ENCODE data around the gene STXBP3. TPM values are rescaled to one million over a fixed set of nuclear protein-coding genes. Genes with fewer than 3 reads are reported as not detected.

The STXBP3 gene
- total and polyA plus RNA-seq, 2 donors (not counting 1 experiment from before 2014, with no cell fraction given) = 55.3 to 71.0 TPM

DNA sequence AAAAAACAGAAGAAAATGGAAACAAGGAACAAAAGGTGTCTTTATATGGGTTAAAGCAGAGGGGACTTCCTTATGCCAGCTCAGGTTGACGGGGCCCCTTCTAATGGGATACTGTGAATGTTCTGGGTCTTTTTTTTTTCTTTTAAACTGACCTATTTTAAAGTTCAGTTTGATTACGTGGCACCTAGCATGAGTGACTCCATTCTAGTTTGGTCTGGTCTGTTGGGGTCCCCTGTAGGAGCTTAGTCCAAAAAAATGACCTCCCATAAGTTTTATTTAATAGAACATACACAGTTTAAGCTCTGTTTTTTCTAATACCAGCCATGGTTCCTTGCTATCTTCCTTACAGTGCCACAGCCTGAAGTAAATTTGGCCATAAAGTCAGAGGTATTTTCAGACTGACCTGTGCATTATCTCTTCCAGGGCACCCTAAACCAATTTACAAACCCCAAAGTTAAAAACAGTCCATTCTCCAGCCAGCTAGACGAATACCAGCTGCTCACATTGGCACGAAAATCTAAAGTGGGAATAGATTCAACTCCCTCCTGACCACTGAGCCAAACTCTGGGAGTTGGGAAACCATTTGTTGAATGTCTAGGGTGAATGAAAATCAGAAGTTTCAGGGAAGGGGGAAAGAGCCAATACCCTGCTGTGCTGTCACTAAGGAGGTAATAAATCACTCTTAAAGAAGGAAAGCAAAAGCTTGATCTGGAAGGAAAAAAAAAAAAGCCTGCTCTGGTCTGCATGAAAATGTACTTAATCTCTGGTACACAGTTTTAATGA is 68.1 kb downstream of the STXBP3 start:
- Histone ChIP-seq H2AFZ (ENCODE audit: low read length) (no peak overlapping the region), H4K20me1 (ENCODE audit: control insufficient read depth, extremely low read depth, insufficient read depth, low read length) (no peaks in the 10 kb centered on the region), H3K9ac (ENCODE audit: insufficient read depth, low read length) (no peak overlapping the region), H3K79me2 (ENCODE audit: control insufficient read depth, insufficient read depth, low read length) (no peaks in the 10 kb centered on the region), H3K4me2 (ENCODE audit: extremely low read depth, insufficient read depth, low read length) (peak overlapping the region; percentile 45), H3K27ac (ENCODE audit: insufficient read depth, low read length) (peak overlapping the region; percentile 100), H3K4me3 (replicated peaks in 1 of 4; ENCODE audit: control extremely low read depth in 1 of 4, insufficient read depth in 1 of 4, low read depth in 3 of 4, low read length in 4 of 4) (no peak overlapping the region), H3K27me3 (ENCODE audit: control insufficient read depth, insufficient read depth, low read length) (no peaks in the 10 kb centered on the region), H3K4me1 (ENCODE audit: control insufficient read depth, extremely low read depth, insufficient read depth, low read length) (peaks cover 28% of the 10 kb centered on the region), H3K9me3 (ENCODE audit: control insufficient read depth, insufficient read depth, low read depth, low read length) (no peaks in the 10 kb centered on the region), H3K36me3 (ENCODE audit: control insufficient read depth, insufficient read depth, low read length) (peaks cover 3% of the 10 kb centered on the region)
- peak; percentile 68 to 94 for DNase-seq (ENCODE audit: low read depth in 2 of 2)
- TF ChIP-seq, protein P1, sequence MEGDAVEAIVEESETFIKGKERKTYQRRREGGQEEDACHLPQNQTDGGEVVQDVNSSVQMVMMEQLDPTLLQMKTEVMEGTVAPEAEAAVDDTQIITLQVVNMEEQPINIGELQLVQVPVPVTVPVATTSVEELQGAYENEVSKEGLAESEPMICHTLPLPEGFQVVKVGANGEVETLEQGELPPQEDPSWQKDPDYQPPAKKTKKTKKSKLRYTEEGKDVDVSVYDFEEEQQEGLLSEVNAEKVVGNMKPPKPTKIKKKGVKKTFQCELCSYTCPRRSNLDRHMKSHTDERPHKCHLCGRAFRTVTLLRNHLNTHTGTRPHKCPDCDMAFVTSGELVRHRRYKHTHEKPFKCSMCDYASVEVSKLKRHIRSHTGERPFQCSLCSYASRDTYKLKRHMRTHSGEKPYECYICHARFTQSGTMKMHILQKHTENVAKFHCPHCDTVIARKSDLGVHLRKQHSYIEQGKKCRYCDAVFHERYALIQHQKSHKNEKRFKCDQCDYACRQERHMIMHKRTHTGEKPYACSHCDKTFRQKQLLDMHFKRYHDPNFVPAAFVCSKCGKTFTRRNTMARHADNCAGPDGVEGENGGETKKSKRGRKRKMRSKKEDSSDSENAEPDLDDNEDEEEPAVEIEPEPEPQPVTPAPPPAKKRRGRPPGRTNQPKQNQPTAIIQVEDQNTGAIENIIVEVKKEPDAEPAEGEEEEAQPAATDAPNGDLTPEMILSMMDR (conservative IDR thresholded peaks at IDR 0.05 in 1 of 2, IDR thresholded peaks at IDR 0.05 in 1 of 2; ENCODE audit: low read depth in 1 of 2, low read length in 2 of 2) = no peak
- TF ChIP-seq EZH2 (IDR thresholded peaks at IDR 0.05; ENCODE audit: low read length, missing control alignments) = no peak

DNA sequence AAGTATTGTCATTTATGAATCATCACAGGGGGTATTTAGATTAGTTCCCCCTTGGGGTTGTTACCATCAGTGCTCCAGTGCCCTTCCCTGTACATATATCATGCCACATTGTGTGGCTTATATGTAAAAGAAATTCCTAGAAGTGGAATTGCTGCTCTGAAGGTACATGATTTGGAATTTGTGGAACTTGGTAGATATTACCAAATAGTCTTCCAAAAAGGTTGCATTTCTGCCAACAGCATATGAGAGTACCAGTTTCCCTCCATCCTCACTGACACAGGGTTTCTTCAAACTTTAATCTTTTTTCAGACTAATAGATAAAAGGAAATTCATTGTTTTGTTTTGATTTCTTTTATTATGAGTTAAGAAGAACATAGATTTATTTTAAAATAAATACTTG is 69.1 kb downstream of the STXBP3 start:
- H3K36me3 ChIP-seq (ENCODE audit: control insufficient read depth, insufficient read depth, low read length) = no peaks in the 10 kb centered on the region
- H2AFZ ChIP-seq (ENCODE audit: low read length) = no peak overlapping the region
- no peaks in the 10 kb centered on the region for H4K20me1 ChIP-seq (ENCODE audit: control insufficient read depth, extremely low read depth, insufficient read depth, low read length)
- no peak overlapping the region for H3K4me3 ChIP-seq (replicated peaks in 1 of 4; ENCODE audit: control extremely low read depth in 1 of 4, insufficient read depth in 1 of 4, low read depth in 3 of 4, low read length in 4 of 4)
- H3K27ac ChIP-seq (ENCODE audit: insufficient read depth, low read length) = peak overlapping the region; percentile 100
- no peak for TF ChIP-seq EZH2 (IDR thresholded peaks at IDR 0.05; ENCODE audit: low read length, missing control alignments)
- TF ChIP-seq, protein P1 (conservative IDR thresholded peaks at IDR 0.05 in 1 of 2, IDR thresholded peaks at IDR 0.05 in 1 of 2; ENCODE audit: low read depth in 1 of 2, low read length in 2 of 2) = no peak
- H3K9ac ChIP-seq (ENCODE audit: insufficient read depth, low read length) = no peak overlapping the region
- no peak for DNase-seq (ENCODE audit: low read depth in 2 of 2)
- no peaks in the 10 kb centered on the region for H3K79me2 ChIP-seq (ENCODE audit: control insufficient read depth, insufficient read depth, low read length)
- H3K4me2 ChIP-seq (ENCODE audit: extremely low read depth, insufficient read depth, low read length) = no peak overlapping the region
- H3K9me3 ChIP-seq (ENCODE audit: control insufficient read depth, insufficient read depth, low read depth, low read length) = no peaks in the 10 kb centered on the region
- peaks cover 28% of the 10 kb centered on the region for H3K4me1 ChIP-seq (ENCODE audit: control insufficient read depth, extremely low read depth, insufficient read depth, low read length)
- H3K27me3 ChIP-seq (ENCODE audit: control insufficient read depth, insufficient read depth, low read length) = no peaks in the 10 kb centered on the region

DNA sequence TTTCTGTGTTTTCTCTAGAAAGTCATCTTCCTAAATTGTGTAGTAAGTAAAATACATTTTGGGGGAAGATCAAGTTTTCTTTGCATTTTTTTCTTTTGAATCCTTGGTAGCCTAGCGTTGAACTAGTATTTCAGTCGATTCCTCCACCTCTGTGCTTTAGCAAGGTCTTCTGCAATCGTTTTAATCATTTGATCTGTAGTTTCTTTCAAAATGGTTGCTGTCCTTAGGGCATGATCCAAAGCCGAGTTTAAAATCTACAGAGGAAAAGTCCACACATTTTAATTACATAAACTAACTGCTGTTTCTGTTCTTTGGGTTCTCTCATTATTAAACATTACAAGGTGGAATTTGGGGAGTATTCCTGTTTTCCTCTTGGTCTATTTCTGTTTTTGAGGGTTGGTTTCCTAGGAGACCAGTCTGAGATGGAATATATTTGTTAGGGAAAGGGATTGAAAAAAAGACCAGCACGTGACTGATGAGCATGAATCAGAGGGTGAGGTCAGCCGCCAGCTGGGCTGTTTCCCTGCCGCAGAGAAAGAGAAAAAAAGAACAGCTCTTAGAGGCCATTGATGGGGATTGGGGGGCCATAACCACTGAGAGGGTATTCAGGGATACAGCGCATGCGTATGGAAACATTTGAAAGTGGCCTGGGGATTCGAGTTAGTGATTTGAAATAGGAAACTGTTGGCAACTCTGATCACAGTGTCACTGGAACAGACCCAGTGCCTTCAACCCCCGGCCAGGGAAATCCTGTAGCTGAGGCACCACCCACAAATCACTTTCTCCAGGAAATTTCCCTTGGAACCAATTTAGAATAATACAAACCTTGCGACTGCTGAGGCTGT is 69.8 kb downstream of the STXBP3 start:
- Histone ChIP-seq H3K36me3 (ENCODE audit: control insufficient read depth, insufficient read depth, low read length) (no peaks in the 10 kb centered on the region), H2AFZ (ENCODE audit: low read length) (peak overlapping the region; percentile 76), H3K9ac (ENCODE audit: insufficient read depth, low read length) (peak overlapping the region; percentile 80), H3K27ac (ENCODE audit: insufficient read depth, low read length) (peak overlapping the region; percentile 100), H3K4me2 (ENCODE audit: extremely low read depth, insufficient read depth, low read length) (peak overlapping the region; percentile 95), H3K79me2 (ENCODE audit: control insufficient read depth, insufficient read depth, low read length) (no peaks in the 10 kb centered on the region), H3K9me3 (ENCODE audit: control insufficient read depth, insufficient read depth, low read depth, low read length) (no peaks in the 10 kb centered on the region), H3K4me3 (replicated peaks in 1 of 4; ENCODE audit: control extremely low read depth in 1 of 4, insufficient read depth in 1 of 4, low read depth in 3 of 4, low read length in 4 of 4) (peak overlapping the region; percentile 37 to 51 (median 44)), H4K20me1 (ENCODE audit: control insufficient read depth, extremely low read depth, insufficient read depth, low read length) (no peaks in the 10 kb centered on the region), H3K27me3 (ENCODE audit: control insufficient read depth, insufficient read depth, low read length) (no peaks in the 10 kb centered on the region), H3K4me1 (ENCODE audit: control insufficient read depth, extremely low read depth, insufficient read depth, low read length) (peaks cover 28% of the 10 kb centered on the region)
- DNase-seq (ENCODE audit: low read depth in 2 of 2) = peak; percentile 93 to 98
- TF ChIP-seq, protein P1 (conservative IDR thresholded peaks at IDR 0.05 in 1 of 2, IDR thresholded peaks at IDR 0.05 in 1 of 2; ENCODE audit: low read depth in 1 of 2, low read length in 2 of 2) = no peak
- TF ChIP-seq EZH2 (IDR thresholded peaks at IDR 0.05; ENCODE audit: low read length, missing control alignments) = no peak
